A549 (cell line): ENCODE results near the gene FGF2. TPM values are rescaled to one million over a fixed set of nuclear protein-coding genes. Genes with fewer than 3 reads are reported as not detected.

Experiments used
- ATAC-seq, 2 experiments: fragments of 200-7000 bp in 1 of 2; fragments of >200 bp in 1 of 2; cut with Nextera tagmentation in 1 of 2; cut with Tn5 transposase in 1 of 2; 3 replicates each; pipeline versions ENCODE4 v1.8.0 to v1.9.1; 2018 to 2020; ENCODE audit warnings: mild to moderate bottlenecking in 1 of 2, moderate library complexity in 1 of 2
- CTCF ChIA-PET: fragments of 300-600 bp; sonication (Branson Sonifier 250); formaldehyde crosslinking; extraction: SDS; loops from one replicate; lab custom pipeline; 2021; ENCODE audit warnings: antibody characterized with exemption, inconsistent platforms; lab: Yijun Ruan, JAX
- POLR2A ChIA-PET: fragments of 350-600 bp; formaldehyde crosslinking; extraction: SDS; loops from one replicate; lab custom pipeline; 2021; ENCODE audit warnings: antibody characterized with exemption, inconsistent platforms; lab: Yijun Ruan, JAX
- DNase-seq, 2 experiments: peaks; one replicate each; pipeline versions ENCODE4 v3.0.0 to v3.0.0-alpha.2; 2011 to 2016; ENCODE audit warnings: low read depth in 1 of 2, low spot score in 1 of 2
- FAIRE-seq: peaks from 2 replicates; lab custom pipeline; 2011; peaks lifted over from hg19 to GRCh38; lab: Jason Lieb, UNC
- H3K27ac ChIP-seq, 2 experiments: fragments of >200 bp; sonication (Bioruptor Twin); formaldehyde crosslinking; 3 replicates each; pipeline ENCODE4 v1.5.1; 2016 to 2017
- H3K4me1 ChIP-seq: fragments of >200 bp; sonication (Bioruptor Twin); formaldehyde crosslinking; 3 replicates; pipeline ENCODE4 v1.6.1; 2016
- H3K4me2 ChIP-seq: fragments of >200 bp; sonication (Bioruptor Twin); formaldehyde crosslinking; 3 replicates; pipeline ENCODE4 v1.6.1; 2016
- H3K4me3 ChIP-seq: fragments of >200 bp; sonication (Bioruptor Twin); formaldehyde crosslinking; 3 replicates; pipeline ENCODE4 v1.5.1; 2016
- H3K9me3 ChIP-seq: fragments of >200 bp; sonication (Bioruptor Twin); formaldehyde crosslinking; 3 replicates; pipeline ENCODE4 v1.6.1; 2016
- BHLHE40 ChIP-seq: IDR thresholded peaks from 2 replicates; pipeline ENCODE4 v1.6.1; 2012; ENCODE audit warnings: low read depth, low read length, inconsistent platforms
- CBX8 ChIP-seq: fragments of 200-600 bp; sonication (generic); IDR thresholded peaks from 2 replicates; pipeline ENCODE4 v1.6.1; 2016
- CHD2 ChIP-seq: fragments of 150-350 bp; IDR thresholded peaks from 2 replicates; pipeline ENCODE4 v1.6.1; 2014; ENCODE audit warnings: low read length; ENCODE audit not compliant: partially characterized antibody
- CTCF ChIP-seq: fragments of >200 bp; sonication (Bioruptor Twin); formaldehyde crosslinking; IDR thresholded peaks from 3 replicates; pipeline ENCODE4 v1.5.1; 2016
- EHMT2 ChIP-seq: fragments of 200-600 bp; sonication (generic); IDR thresholded peaks from 2 replicates; pipeline ENCODE4 v1.6.1; 2016; ENCODE audit warnings: antibody characterized with exemption, low read depth, mild to moderate bottlenecking, moderate library complexity
- EP300 ChIP-seq, 2 experiments: fragments of >200 bp; sonication (Bioruptor Twin); formaldehyde crosslinking; IDR thresholded peaks; 2 replicates in 1 of 2; 3 replicates in 1 of 2; pipeline ENCODE4 v1.6.1; 2016 to 2017
- ESRRA ChIP-seq: fragments of 150-350 bp; IDR thresholded peaks from 2 replicates; pipeline ENCODE4 v1.6.1; 2014; ENCODE audit warnings: mild to moderate bottlenecking, low read length, borderline replicate concordance
- FOSL2 ChIP-seq, 2 experiments: fragments of 450-650 bp in 1 of 2; fragments of >200 bp in 1 of 2; sonication (Bioruptor Twin) in 1 of 2; formaldehyde crosslinking; IDR thresholded peaks; 2 replicates each; pipeline versions ENCODE4 v1.5.0 to v1.6.1; 2016 to 2020; ENCODE audit warnings: mild to moderate bottlenecking in 1 of 2, moderate library complexity in 1 of 2
- FOXS1 ChIP-seq: fragments of 250-450 bp; sonication (Bioruptor Pico); IDR thresholded peaks from 2 replicates; pipeline ENCODE4 v1.5.0; 2020; ENCODE audit warnings: mild to moderate bottlenecking, moderate library complexity
- HEYL ChIP-seq: fragments of 250-450 bp; sonication (Bioruptor Pico); IDR thresholded peaks from 2 replicates; pipeline ENCODE4 v1.8.0; 2021; ENCODE audit warnings: mild to moderate bottlenecking, moderate library complexity
- HOXB13 ChIP-seq: fragments of 250-450 bp; sonication (Bioruptor Pico); IDR thresholded peaks from 2 replicates; pipeline ENCODE4 v1.5.0; 2020; ENCODE audit warnings: low read depth, mild to moderate bottlenecking, moderate library complexity
- JUN ChIP-seq, 2 experiments: fragments of >200 bp; sonication (Bioruptor Twin); formaldehyde crosslinking; IDR thresholded peaks; 2 replicates in 1 of 2; 3 replicates in 1 of 2; pipeline ENCODE4 v1.6.1; 2016 to 2017
- MAX ChIP-seq: IDR thresholded peaks from 2 replicates; pipeline ENCODE4 v1.6.1; 2012
- MAZ ChIP-seq: fragments of 150-350 bp; IDR thresholded peaks from 2 replicates; pipeline ENCODE4 v1.6.1; 2014; ENCODE audit warnings: antibody characterized with exemption, low read depth, low read length, borderline replicate concordance
- MYC ChIP-seq: IDR thresholded peaks from 2 replicates; pipeline ENCODE4 v1.6.1; 2012; ENCODE audit warnings: mild to moderate bottlenecking, inconsistent platforms, low read length, improper control_type of control experiment, borderline replicate concordance
- POLR2AphosphoS2 ChIP-seq: conservative IDR thresholded peaks from 2 replicates; pipeline ENCODE4 v1.6.1; 2012; ENCODE audit warnings: low read length, improper control_type of control experiment, inconsistent platforms
- RAD21 ChIP-seq, 2 experiments: fragments of >200 bp in 1 of 2; sonication (Bioruptor Twin) in 1 of 2; formaldehyde crosslinking in 1 of 2; IDR thresholded peaks in 1 of 2; conservative IDR thresholded peaks in 1 of 2; 2 replicates in 1 of 2; 3 replicates in 1 of 2; pipeline ENCODE4 v1.6.1; 2012 to 2018; ENCODE audit warnings: inconsistent platforms in 1 of 2
- RARB ChIP-seq: fragments of 250-450 bp; sonication (Bioruptor Pico); IDR thresholded peaks from 2 replicates; pipeline ENCODE4 v1.8.0; 2021; ENCODE audit warnings: mild to moderate bottlenecking, moderate library complexity
- REST ChIP-seq: fragments of 200-600 bp; sonication (generic); IDR thresholded peaks from 2 replicates; pipeline ENCODE4 v1.6.1; 2016; ENCODE audit warnings: antibody characterized with exemption, mild to moderate bottlenecking, moderate library complexity
- TP53 ChIP-seq: fragments of 250-450 bp; sonication (Bioruptor Pico); IDR thresholded peaks from 2 replicates; pipeline ENCODE4 v1.5.0; 2021; ENCODE audit warnings: mild to moderate bottlenecking, moderate library complexity
- ZC3H11A ChIP-seq: fragments of 450-650 bp; IDR thresholded peaks from 2 replicates; pipeline ENCODE4 v1.6.1; 2014; ENCODE audit warnings: antibody characterized with exemption, mild to moderate bottlenecking
- ZFP36 ChIP-seq: fragments of 450-650 bp; IDR thresholded peaks from 2 replicates; pipeline ENCODE4 v1.6.1; 2014; ENCODE audit warnings: borderline replicate concordance; ENCODE audit not compliant: partially characterized antibody
- ZNF302 ChIP-seq: fragments of 250-450 bp; sonication (Bioruptor Pico); IDR thresholded peaks from 2 replicates; pipeline ENCODE4 v1.9.0; 2021; ENCODE audit warnings: inconsistent platforms, mild to moderate bottlenecking, moderate library complexity
- WGBS: methylation state at CpG from one replicate; pipeline ENCODE4 v1.1.6; 2017; ENCODE audit errors: missing lambda C conversion rate; 5-methylcytosine and 5-hydroxymethylcytosine counted together
- polyA plus RNA-seq, 4 experiments: library from polyadenylated mRNA; depleted of rRNA in 3 of 4; stranded (reverse); fragments of >200 nt; fragmentation: RNase III in 1 of 4; extraction: RNeasy Plus Mini Kit Qiagen cat#74134 plus additional on column Dnase treatment in 1 of 4; gene quantifications; 2 replicates in 3 of 4; 3 replicates in 1 of 4; pipeline ENCODE4 v1.2.3, GENCODE V29; 2011 to 2017
- TF ChIP-seq, protein P1 (sequence below): IDR thresholded peaks from 2 replicates; pipeline ENCODE4 v1.6.1; 2012; ENCODE audit warnings: low read depth, borderline replicate concordance
- TF ChIP-seq, protein P2 (sequence below): fragments of >200 bp; sonication (Bioruptor Twin); formaldehyde crosslinking; IDR thresholded peaks from 2 replicates; pipeline ENCODE4 v1.6.1; 2016

Gene FGF2
- polyA plus RNA-seq, 2 of the 4 experiments (the other 2 are of a cell fraction), result 35.1 to 45.2 TPM

DNA sequence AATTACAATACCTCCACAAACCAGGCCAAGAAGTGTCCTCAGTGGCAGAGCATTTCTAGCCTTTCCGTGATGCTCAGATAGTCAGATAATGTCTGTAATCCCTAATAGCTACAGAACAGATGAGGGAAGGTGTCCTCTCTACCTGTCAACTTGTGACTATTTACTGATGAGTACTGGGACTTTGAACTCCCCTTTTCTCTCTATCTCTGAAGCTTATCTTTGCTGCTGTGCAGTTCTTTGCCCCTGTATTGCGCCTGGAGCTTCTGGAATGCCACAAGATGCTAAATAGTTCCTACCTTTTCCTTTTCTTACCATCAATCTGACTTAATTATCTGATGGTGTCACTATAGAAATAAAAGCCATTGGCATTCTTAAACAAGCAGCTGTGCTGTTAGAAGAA lies 30.5 kb downstream of the FGF2 start:
- TF ChIP-seq ZC3H11A (no peak), CBX8 (no peak), FOSL2 (IDR thresholded peaks at IDR 0.05) (no peak), FOSL2 (CRISPR knock-in tag; IDR thresholded peaks at IDR 0.05) (no peak), RARB (CRISPR knock-in tag) (no peak), FOXS1 (CRISPR knock-in tag) (no peak), TP53 (CRISPR knock-in tag) (no peak), POLR2AphosphoS2 (no peak), RAD21 (conservative IDR thresholded peaks at IDR 0.05 in 1 of 2, IDR thresholded peaks at IDR 0.05 in 1 of 2) (no peak), HEYL (CRISPR knock-in tag) (no peak), JUN (IDR thresholded peaks at IDR 0.05) (no peak), MYC (no peak), MAX (no peak), BHLHE40 (no peak), CHD2 (no peak), ZFP36 (no peak), MAZ (no peak), EP300 (IDR thresholded peaks at IDR 0.05) (no peak), CTCF (no peak)
- TF ChIP-seq, protein P1, sequence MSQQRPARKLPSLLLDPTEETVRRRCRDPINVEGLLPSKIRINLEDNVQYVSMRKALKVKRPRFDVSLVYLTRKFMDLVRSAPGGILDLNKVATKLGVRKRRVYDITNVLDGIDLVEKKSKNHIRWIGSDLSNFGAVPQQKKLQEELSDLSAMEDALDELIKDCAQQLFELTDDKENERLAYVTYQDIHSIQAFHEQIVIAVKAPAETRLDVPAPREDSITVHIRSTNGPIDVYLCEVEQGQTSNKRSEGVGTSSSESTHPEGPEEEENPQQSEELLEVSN, result no peak
- TF ChIP-seq, protein P2, sequence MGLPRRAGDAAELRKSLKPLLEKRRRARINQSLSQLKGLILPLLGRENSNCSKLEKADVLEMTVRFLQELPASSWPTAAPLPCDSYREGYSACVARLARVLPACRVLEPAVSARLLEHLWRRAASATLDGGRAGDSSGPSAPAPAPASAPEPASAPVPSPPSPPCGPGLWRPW, result no peak
- H3K4me3 ChIP-seq, result no peak overlapping the region
- peak overlapping the region; percentile 24; the same call in 2 of the 3 replicates for H3K4me2 ChIP-seq
- no peak for FAIRE-seq
- peaks cover 90% of the 10 kb centered on the region for H3K4me1 ChIP-seq
- no peak for ATAC-seq
- WGBS, result 98% methylated on average over 2 of the region's 2 CpGs
- H3K27ac ChIP-seq, result peak overlapping the region in 1 of 2 experiments; percentile 42; a peak in 1 of 6 replicates
- ChIA-PET CTCF (interaction anchor here (1.1 to 2.0 kb wide), 4 partner anchors 12 to 99 kb away, joined by 3 to 5 read pairs (median 4); no protein-coding TSS in a partner anchor), POLR2A (no interaction called here)
- H3K9me3 ChIP-seq, result no peaks in the 10 kb centered on the region
- no peak for DNase-seq

- no peak overlapping the region for H3K4me2 ChIP-seq
- no peak for ATAC-seq
- ChIA-PET POLR2A (no interaction called here), CTCF (interaction anchor here (2.0 kb wide), 1 partner anchor 15 kb away, joined by 4 read pairs; no protein-coding TSS in a partner anchor)
- no peak for DNase-seq
- WGBS, result 78% methylated on average over 2 of the region's 2 CpGs
- H3K27ac ChIP-seq, result 0 out of 6 replicates have a peak overlapping the region, but pooled peaks of 1 of the 2 experiments have one; percentile 20
- H3K9me3 ChIP-seq, result no peaks in the 10 kb centered on the region
- FAIRE-seq, result no peak
- TF ChIP-seq EHMT2, result no peak
- no peak for TF ChIP-seq MAX
- no peak for TF ChIP-seq CTCF
- TF ChIP-seq ZNF302, result no peak
- no peak for TF ChIP-seq HOXB13
- no peak for TF ChIP-seq FOXS1 (CRISPR knock-in tag)
- no peak for TF ChIP-seq MAZ
- TF ChIP-seq REST, result no peak
- no peak for TF ChIP-seq ESRRA
- no peak for TF ChIP-seq CBX8
- H3K4me1 ChIP-seq, result peaks cover 94% of the 10 kb centered on the region
- no peak overlapping the region for H3K4me3 ChIP-seq
Measured at GRCh38 chr4:122858705-122859104, 32.1 kb downstream of the FGF2 start.
